ENCODE results near the gene PTPRJ.

DNA sequence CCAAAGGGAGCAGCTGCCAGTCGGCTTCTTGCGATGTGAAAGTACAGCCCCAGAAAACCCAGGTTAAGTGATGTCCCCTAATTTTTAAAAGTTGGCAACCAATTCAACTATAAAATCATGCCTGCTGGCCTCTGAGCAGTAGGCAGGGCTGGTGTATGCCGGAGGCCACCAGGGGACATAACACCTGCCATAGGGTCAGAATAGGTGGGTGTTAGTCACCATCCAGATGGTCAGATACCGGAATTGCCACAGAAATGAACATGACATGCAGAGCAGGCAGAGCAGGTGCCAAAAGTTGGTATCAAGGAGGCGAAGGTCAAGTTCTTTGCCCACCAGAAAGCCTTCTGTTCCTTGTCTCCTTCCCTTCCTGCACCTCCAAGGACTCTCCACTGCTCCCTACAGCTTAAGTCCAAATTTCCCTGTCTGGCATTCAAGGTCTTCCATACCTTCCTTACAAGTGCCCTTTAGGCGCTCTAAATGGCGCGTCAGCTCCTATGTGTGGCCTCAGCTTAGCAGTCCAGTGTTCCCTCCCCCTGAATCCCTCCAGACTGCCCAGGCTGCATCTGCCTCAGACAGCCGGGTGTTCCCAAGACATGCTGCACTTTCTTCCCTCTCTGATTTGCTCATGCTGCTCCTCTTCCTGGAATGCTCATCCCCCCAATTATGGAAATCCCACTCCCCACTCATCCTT is 45.1 kb downstream of the PTPRJ start:
- TF ChIP-seq, protein P1, sequence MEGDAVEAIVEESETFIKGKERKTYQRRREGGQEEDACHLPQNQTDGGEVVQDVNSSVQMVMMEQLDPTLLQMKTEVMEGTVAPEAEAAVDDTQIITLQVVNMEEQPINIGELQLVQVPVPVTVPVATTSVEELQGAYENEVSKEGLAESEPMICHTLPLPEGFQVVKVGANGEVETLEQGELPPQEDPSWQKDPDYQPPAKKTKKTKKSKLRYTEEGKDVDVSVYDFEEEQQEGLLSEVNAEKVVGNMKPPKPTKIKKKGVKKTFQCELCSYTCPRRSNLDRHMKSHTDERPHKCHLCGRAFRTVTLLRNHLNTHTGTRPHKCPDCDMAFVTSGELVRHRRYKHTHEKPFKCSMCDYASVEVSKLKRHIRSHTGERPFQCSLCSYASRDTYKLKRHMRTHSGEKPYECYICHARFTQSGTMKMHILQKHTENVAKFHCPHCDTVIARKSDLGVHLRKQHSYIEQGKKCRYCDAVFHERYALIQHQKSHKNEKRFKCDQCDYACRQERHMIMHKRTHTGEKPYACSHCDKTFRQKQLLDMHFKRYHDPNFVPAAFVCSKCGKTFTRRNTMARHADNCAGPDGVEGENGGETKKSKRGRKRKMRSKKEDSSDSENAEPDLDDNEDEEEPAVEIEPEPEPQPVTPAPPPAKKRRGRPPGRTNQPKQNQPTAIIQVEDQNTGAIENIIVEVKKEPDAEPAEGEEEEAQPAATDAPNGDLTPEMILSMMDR (IDR thresholded peaks at IDR 0.05; ENCODE audit: poor library complexity, severe bottlenecking): no peak
- TF ChIP-seq TAF1 (IDR thresholded peaks at IDR 0.05; ENCODE audit: low read depth): no peak
- TF ChIP-seq MXI1 (conservative IDR thresholded peaks at IDR 0.05; ENCODE audit: poor library complexity, severe bottlenecking): no peak
- no peak for TF ChIP-seq RAD21 (conservative IDR thresholded peaks at IDR 0.05)
- no peak for TF ChIP-seq EZH2 (IDR thresholded peaks at IDR 0.05; ENCODE audit: borderline replicate concordance, insufficient read depth, low read length, poor library complexity, severe bottlenecking)
